Inflammatory macrophage treated with lipopolysaccharide for 4 hours (primary cell): ENCODE measurements around the gene USF1.

Experiments
- DNase-seq: peaks from one replicate; pipeline ENCODE4 v3.0.0-alpha.2; 2020

Gene USF1, protein sequence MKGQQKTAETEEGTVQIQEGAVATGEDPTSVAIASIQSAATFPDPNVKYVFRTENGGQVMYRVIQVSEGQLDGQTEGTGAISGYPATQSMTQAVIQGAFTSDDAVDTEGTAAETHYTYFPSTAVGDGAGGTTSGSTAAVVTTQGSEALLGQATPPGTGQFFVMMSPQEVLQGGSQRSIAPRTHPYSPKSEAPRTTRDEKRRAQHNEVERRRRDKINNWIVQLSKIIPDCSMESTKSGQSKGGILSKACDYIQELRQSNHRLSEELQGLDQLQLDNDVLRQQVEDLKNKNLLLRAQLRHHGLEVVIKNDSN

DNA sequence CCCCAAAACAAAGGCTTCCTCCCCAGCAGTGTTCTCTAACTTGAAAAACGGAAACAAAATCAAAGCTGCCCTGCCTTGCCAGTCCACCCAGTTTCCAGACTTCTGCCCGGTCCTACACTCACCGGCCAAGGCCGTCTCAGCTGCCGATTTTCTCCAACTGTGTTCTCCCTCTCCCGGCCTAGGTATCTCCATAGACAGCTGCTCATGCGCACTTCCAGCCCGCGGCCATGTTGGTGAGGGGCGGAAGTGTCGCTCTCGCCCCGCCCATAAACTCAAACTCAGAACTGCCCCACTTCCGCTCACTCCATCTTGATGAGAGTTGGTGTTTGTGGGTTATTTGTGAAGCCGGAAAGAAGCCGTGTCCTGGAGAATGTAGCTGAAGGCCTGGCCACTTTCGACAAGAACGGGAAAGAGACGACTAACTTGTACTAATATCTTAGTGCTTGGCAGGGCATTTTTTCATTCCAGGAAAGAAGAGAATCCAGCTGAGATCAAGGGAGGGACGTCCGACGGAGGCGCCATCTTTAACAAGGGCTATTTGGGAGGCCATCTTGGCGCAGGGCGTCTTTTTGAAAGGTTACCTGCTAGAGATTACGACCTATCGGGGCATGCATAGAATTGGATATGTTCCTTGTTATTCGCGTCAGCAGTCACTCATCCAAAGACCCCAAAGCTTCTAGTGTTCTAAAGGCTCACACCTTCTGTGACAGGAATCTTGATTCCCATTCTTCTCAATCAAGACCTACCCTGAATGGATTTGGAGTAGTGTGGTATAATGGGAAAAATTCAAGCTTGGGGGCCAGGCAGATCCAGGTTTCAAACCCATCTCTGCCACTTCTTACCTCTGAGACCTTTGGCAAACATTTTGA lies at the start of gene USF1:
Gene USF1 (minus strand): TSS at position 242 of the 869 bp plus-strand sequence. CDS start 2,702 bp downstream, outside the sequence.
- peak; percentile 97 for DNase-seq

- no peak for DNase-seq
Measured at GRCh38 chr1:161095230-161095629, 49.5 kb upstream of the USF1 start.

DNA sequence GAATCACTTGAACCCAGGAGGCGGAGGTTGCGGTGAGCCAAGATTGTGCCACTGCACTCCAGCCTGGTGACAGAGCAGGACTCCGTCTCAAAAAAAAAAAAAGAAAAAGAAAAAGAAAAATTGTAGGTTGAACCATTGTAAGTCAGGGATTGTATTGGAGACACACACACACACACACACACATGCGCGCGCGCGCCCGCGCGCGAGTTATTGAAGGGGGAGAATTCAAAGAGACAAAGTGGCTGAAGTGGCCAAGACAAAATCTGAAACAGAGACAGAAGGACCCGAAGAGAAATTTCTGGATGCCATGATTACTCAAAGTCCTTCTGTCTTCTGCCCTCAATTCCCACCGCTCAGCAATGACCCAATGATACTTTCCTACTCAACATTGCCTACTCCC lies 48.7 kb upstream of the USF1 start:
- DNase-seq = no peak

DNA sequence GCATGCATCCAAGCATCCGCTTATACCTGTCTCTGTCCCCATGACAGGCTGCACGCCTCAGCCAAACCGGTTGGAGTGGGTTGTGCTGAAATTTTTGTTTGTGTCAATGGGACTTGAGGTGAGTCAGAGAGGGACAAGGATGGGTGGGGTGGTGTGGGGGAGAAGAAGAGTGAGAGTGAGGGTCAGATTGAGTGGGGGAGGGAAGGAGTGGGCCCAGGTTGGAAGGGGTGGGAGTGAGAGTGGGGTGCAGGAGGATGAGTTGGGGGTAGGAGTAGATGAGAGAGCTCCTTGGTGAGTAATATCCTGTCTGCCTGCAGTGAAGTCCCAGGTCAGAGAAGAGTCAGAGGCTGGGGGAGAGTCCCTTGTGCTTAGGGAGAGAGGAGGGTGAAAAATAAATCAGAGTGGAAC lies 46.8 kb upstream of the USF1 start:
- DNase-seq = peak; percentile 41

- DNase-seq = no peak
Measured at GRCh38 chr1:161091796-161092507, 46.2 kb upstream of the USF1 start.

DNA sequence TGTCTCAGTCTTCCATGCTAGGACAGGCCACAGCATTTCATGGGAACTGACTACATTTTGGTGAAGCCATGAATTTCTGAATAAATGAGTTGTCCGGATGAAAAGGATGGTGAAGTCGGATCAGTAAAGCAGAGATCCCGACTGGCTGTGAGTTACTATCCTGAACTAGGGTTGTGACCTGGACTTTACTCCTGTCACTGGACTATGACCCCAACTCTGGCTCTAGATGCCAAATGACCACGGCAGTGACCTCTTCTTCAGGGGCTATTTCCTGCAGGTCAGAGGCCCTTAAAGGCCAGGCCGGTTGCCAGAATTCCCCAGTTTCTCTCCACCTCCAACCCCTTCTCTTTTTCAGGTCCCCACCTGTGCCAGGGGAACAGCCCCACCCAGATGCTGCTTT lies 45.3 kb upstream of the USF1 start:
- no peak for DNase-seq

GRCh38 chr1:161090617-161091016 lies 44.8 kb upstream of the USF1 start:
- DNase-seq = no peak

DNA sequence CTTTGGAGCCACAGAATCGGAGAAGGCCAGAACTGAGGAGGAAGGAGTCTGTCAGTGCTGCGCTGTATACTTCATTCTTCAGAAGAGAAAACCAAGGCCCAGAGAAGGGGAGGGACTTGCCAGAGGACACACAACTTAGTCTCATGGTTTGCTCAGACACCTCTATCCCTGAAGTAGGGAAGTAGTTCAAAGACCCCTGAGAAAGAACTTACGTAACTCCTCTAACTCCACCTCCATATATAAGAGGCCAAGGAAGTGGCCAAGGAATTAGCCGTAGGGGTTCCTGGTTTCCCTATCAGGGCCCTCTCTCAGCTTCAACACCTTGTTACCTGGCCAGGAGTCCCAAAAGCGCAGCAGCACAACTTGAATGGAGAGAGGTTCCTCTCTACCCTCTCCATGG lies 44.2 kb upstream of the USF1 start:
- no peak for DNase-seq

GRCh38 chr1:161089251-161089924 lies 43.6 kb upstream of the USF1 start, which contains the start of gene NECTIN4:
TSS of gene NECTIN4 (minus strand) at chr1:161089558. CDS start at chr1:161089296, 262 bp downstream.
- peak; percentile 61 for DNase-seq

DNA sequence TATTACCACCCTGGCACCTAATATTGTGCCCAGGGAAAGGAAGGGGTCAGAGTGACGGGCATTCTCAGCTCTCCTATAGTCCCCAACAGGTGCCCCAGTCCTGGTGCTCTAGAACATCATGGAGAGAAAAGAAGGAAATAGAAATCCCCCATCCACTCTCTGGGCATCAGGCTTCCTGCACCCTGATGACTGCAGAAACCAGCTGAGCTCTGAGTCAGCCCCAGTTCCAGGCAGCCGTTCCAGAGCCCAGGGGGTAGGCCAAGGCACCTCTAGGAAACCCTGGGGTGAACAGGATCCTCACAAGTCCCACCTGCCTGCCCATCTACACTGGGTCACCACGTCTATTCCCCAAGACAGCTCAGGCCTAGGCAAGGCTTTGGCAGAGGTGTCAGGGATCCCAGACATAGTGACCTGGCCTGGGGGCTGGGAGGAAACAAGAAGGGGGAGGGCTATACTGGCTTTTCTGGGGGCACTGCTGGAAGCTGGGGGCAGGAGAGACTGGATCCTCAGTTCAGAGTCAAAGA lies 42.9 kb upstream of the USF1 start:
- DNase-seq = peak; percentile 81

- no peak for DNase-seq
Measured at GRCh38 chr1:161086457-161086856, 40.7 kb upstream of the USF1 start.

GRCh38 chr1:161085165-161085564 lies 39.4 kb upstream of the USF1 start:
- DNase-seq = no peak

- no peak for DNase-seq
Measured at GRCh38 chr1:161084597-161084988, 38.8 kb upstream of the USF1 start.

GRCh38 chr1:161083748-161084596 lies 38.2 kb upstream of the USF1 start:
- DNase-seq = no peak

DNA sequence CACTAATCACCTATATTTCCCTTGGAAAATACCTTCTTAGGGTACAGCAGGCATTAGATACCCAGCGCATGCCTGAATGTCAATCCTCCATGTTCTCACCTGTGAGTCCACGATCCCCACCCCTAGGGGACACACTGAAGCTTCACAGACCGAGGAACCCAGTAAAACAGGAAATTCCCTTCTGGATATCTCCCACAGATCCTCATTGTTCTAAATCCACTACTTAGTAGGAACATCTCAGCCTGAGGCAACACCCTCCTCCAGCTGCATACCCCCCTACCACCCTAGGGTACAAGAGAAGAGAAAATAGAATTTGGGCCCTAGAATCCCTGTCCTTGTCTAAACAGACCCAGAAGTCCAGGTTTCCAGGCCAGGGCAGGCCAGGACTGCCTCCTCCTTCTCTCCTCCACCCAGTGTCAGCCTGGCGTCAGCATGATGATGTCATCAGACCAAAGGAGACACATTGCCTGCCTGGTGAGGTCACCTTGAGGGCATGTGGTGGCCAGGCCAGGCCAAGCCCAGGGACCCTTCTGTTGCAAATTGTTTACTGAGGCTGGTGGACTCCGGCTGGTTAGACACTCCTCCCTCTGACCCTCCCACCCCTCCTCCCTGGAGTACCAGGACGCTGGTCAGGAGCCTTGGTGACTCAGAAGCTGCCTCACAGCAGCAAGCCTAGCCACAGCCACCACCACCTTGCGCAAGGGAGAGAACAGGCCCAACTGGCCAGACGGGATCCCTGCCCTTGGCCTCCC lies 37.4 kb upstream of the USF1 start:
- DNase-seq = peak; percentile 98

GRCh38 chr1:161082483-161082882 lies 36.7 kb upstream of the USF1 start:
- no peak for DNase-seq

- no peak for DNase-seq
Measured at GRCh38 chr1:161081519-161081918, 35.7 kb upstream of the USF1 start.

DNA sequence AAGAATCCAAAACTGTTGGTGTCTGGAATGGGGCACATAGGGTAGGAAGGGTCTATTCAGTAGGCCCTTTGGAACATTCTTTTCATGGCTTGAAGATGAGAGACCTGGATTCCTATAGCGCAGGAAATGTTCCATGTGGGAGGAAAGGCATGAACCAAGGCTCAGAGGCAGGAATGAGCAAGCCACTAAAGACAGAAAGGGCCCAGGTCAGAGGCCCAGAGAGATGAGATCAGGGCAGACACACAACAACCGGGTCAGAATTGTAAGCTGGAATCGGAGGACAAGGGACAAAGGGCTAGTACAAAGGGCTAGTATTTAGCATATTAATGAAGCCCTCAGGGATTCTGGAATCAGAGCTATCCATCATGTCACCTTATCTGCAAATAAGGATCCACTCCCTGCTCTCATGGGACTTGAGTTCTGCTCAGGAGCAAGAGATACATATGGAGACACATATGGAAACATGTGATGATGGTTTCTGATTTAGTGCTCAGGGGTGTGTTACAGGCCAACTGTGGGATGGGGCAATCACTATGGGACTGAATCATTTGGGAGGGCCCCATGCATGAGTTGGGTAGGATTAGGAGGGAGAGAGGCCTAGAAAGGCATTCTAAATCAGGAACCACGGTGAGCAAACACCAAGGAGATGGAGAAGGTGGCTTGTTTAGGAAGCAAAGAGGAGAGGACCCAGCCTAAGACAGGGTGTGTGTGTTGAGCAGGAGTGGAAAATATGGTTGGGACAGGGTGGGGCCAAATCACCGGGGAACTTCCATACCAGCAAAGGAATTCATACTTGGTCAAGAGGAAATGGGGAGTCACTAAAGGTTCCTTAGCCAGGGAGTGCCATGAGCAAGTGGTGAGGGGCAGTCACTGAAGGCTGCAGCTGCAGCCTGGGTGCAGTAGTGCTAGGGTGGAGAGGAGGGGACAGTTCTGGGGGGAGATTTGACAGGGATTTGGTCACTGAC lies 34.9 kb upstream of the USF1 start:
- DNase-seq = peak; percentile 76

DNA sequence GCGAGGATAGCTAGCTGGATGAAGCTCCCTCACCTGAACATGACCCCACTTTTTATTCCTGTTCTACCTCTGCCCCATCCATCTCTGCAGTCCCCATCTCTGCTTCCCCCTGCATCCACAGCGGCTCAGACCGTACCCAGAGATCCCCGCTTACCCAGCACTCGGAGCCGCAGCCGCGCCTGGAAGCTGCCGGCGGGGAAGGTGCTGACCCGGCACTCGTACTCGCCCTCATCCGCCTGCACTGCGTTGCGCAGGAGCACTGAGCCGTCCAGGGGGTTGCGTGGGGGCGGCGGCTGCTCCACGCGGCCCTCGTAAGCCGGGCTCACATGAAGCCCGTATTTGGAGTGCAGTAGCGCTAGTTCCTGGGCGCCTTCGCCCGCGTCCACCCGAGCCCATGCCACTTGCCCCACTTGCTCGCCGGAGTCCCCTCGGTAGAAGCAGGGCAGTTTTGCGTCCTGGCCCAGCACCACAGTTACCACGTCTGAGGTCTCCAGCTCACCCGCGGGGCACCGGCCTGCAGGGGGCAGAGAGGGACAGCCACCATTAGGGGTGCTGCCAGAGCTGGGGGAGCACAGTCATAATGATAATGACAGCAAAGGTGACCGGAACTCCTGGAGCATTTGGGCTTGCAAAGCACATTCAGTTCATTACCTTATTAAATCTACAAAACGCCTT lies 33.8 kb upstream of the USF1 start:
- DNase-seq = no peak
